Measurements from ENCODE around the gene PIGU. TPM values are rescaled to one million over a fixed set of nuclear protein-coding genes. Genes with fewer than 3 reads are reported as not detected.

PIGU gene
- total and polyA plus RNA-seq, 4 donors = 21.7 to 38.1 (median 29.6) TPM

- no peaks in the 10 kb centered on the region for H3K9me3 ChIP-seq (ENCODE audit: control insufficient read depth, insufficient read depth, low read length)
- DNase-seq (ENCODE audit: low read depth in 4 of 6, low spot score in 6 of 6) = peak in 3 of 6 donors; percentile 9 to 68 (median 55)
- WGBS (ENCODE audit: insufficient coverage) = 13% methylated on average over 20 of the region's 22 CpGs
- H3K27me3 ChIP-seq (ENCODE audit: control insufficient read depth, insufficient read depth, low read length) = no peaks in the 10 kb centered on the region
- H3K4me3 ChIP-seq (ENCODE audit: low read depth, low read length) = peak overlapping the region; percentile 73
- peak overlapping the region; percentile 71 for H3K27ac ChIP-seq (ENCODE audit: low read depth, low read length)
- peaks cover 37% of the 10 kb centered on the region for H3K4me1 ChIP-seq (ENCODE audit: control insufficient read depth, insufficient read depth, low read length)
- H3K36me3 ChIP-seq (ENCODE audit: control insufficient read depth, insufficient read depth, low read length) = peaks cover 17% of the 10 kb centered on the region
Measured at GRCh38 chr20:34708621-34709043, 31.7 kb upstream of the PIGU start.

GRCh38 chr20:34706912-34707784, 30.3 kb upstream of the PIGU start:
- Histone ChIP-seq H3K4me3 (ENCODE audit: low read depth, low read length) (no peak overlapping the region), H3K9me3 (ENCODE audit: control insufficient read depth, insufficient read depth, low read length) (no peaks in the 10 kb centered on the region), H3K4me1 (ENCODE audit: control insufficient read depth, insufficient read depth, low read length) (peaks cover 41% of the 10 kb centered on the region), H3K27ac (ENCODE audit: low read depth, low read length) (no peak overlapping the region), H3K27me3 (ENCODE audit: control insufficient read depth, insufficient read depth, low read length) (no peaks in the 10 kb centered on the region), H3K36me3 (ENCODE audit: control insufficient read depth, insufficient read depth, low read length) (peaks cover 13% of the 10 kb centered on the region)
- 57% methylated on average over 1 of the region's 3 CpGs for WGBS (ENCODE audit: insufficient coverage)
- no peak for DNase-seq (ENCODE audit: low read depth in 4 of 6, low spot score in 6 of 6)

- WGBS (ENCODE audit: insufficient coverage) = no CpG with 5 or more reads among the region's 1 CpG
- no peak for DNase-seq (ENCODE audit: low read depth in 4 of 6, low spot score in 6 of 6)
- H3K27me3 ChIP-seq (ENCODE audit: control insufficient read depth, insufficient read depth, low read length) = no peaks in the 10 kb centered on the region
- no peaks in the 10 kb centered on the region for H3K9me3 ChIP-seq (ENCODE audit: control insufficient read depth, insufficient read depth, low read length)
- peaks cover 7% of the 10 kb centered on the region for H3K36me3 ChIP-seq (ENCODE audit: control insufficient read depth, insufficient read depth, low read length)
- no peak overlapping the region for H3K4me3 ChIP-seq (ENCODE audit: low read depth, low read length)
- H3K27ac ChIP-seq (ENCODE audit: low read depth, low read length) = no peak overlapping the region
- H3K4me1 ChIP-seq (ENCODE audit: control insufficient read depth, insufficient read depth, low read length) = peaks cover 41% of the 10 kb centered on the region
Measured at GRCh38 chr20:34706302-34706875, 29.5 kb upstream of the PIGU start.

GRCh38 chr20:34705397-34706301, 28.8 kb upstream of the PIGU start:
- peaks cover 39% of the 10 kb centered on the region for H3K4me1 ChIP-seq (ENCODE audit: control insufficient read depth, insufficient read depth, low read length)
- peak overlapping the region; percentile 85 for H3K27ac ChIP-seq (ENCODE audit: low read depth, low read length)
- peaks cover 3% of the 10 kb centered on the region for H3K36me3 ChIP-seq (ENCODE audit: control insufficient read depth, insufficient read depth, low read length)
- H3K9me3 ChIP-seq (ENCODE audit: control insufficient read depth, insufficient read depth, low read length) = no peaks in the 10 kb centered on the region
- DNase-seq (ENCODE audit: low read depth in 4 of 6, low spot score in 6 of 6) = no peak
- no peaks in the 10 kb centered on the region for H3K27me3 ChIP-seq (ENCODE audit: control insufficient read depth, insufficient read depth, low read length)
- H3K4me3 ChIP-seq (ENCODE audit: low read depth, low read length) = peak overlapping the region; percentile 92
- WGBS (ENCODE audit: insufficient coverage) = 68% methylated on average over 3 of the region's 6 CpGs

- Histone ChIP-seq H3K4me1 (ENCODE audit: control insufficient read depth, insufficient read depth, low read length) (peaks cover 32% of the 10 kb centered on the region), H3K27me3 (ENCODE audit: control insufficient read depth, insufficient read depth, low read length) (no peaks in the 10 kb centered on the region), H3K36me3 (ENCODE audit: control insufficient read depth, insufficient read depth, low read length) (peaks cover 3% of the 10 kb centered on the region), H3K27ac (ENCODE audit: low read depth, low read length) (peak overlapping the region; percentile 85), H3K9me3 (ENCODE audit: control insufficient read depth, insufficient read depth, low read length) (no peaks in the 10 kb centered on the region), H3K4me3 (ENCODE audit: low read depth, low read length) (peak overlapping the region; percentile 92)
- WGBS (ENCODE audit: insufficient coverage) = 32% methylated on average over 3 of the region's 5 CpGs
- DNase-seq (ENCODE audit: low read depth in 4 of 6, low spot score in 6 of 6) = no peak
Measured at GRCh38 chr20:34705008-34705396, 28.1 kb upstream of the PIGU start.

DNA sequence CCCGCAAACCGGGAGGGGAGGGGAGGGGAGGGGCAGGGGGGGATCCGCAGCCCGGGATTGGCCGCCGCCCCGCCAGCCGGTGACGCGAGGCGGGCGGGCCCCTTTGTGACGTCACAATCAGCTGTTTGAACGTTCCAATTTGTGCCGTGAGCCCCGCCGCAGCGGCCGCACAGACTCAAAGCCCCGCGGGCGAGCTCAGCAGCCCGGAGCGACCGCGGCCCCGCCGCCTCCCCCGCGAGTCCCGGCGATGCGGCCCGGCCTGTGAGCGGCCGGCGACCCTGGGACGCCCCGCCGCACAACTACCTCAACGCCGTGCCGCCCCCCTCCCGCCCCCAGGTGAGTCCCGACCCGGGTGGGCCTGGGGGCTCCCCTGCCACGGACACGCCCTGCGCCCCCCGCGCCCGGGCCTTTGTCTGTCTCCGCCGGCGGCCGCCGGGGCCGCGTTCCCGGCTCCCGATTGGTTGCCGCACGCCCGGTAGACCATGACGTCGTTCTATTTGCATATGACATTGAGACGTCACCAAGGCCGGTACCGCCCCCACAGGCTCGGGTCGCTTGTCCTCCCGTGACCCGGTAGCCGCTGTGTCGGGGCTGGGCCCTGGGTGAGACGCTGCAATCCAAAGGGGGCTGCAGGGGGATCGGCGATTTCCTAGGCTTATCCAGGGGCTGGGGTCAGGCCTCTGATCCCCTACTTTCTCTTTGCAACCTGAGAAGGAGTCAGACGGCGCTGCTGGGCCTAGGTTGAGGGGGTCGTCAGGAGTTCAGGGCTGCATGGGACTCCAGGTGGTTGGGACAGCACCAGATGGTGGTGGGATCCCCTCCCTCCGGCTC, 27.5 kb upstream of the PIGU start, which contains the start of gene TP53INP2:
Gene TP53INP2, plus strand, starts transcription at position 168 of the 831 bp plus-strand sequence. CDS start 4,396 bp downstream, outside the sequence.
- Histone ChIP-seq H3K27me3 (ENCODE audit: control insufficient read depth, insufficient read depth, low read length) (no peaks in the 10 kb centered on the region), H3K4me3 (ENCODE audit: low read depth, low read length) (peak within 1 kb of the TSS; percentile 92), H3K4me1 (ENCODE audit: control insufficient read depth, insufficient read depth, low read length) (peaks cover 29% of the 10 kb centered on the region), H3K36me3 (ENCODE audit: control insufficient read depth, insufficient read depth, low read length) (peaks cover 3% of the 10 kb centered on the region), H3K27ac (ENCODE audit: low read depth, low read length) (peak within 1 kb of the TSS; percentile 90), H3K9me3 (ENCODE audit: control insufficient read depth, insufficient read depth, low read length) (no peaks in the 10 kb centered on the region)
- 0% methylated on average over 77 of the region's 82 CpGs for WGBS (ENCODE audit: insufficient coverage)
- peak in 5 of 6 donors; percentile 63 to 97 (median 87) for DNase-seq (ENCODE audit: low read depth in 4 of 6, low spot score in 6 of 6)

GRCh38 chr20:34703424-34704176, 26.7 kb upstream of the PIGU start:
- Histone ChIP-seq H3K4me1 (ENCODE audit: control insufficient read depth, insufficient read depth, low read length) (peaks cover 23% of the 10 kb centered on the region), H3K36me3 (ENCODE audit: control insufficient read depth, insufficient read depth, low read length) (peaks cover 3% of the 10 kb centered on the region), H3K4me3 (ENCODE audit: low read depth, low read length) (peak overlapping the region; percentile 92), H3K9me3 (ENCODE audit: control insufficient read depth, insufficient read depth, low read length) (no peaks in the 10 kb centered on the region), H3K27ac (ENCODE audit: low read depth, low read length) (peak overlapping the region; percentile 90), H3K27me3 (ENCODE audit: control insufficient read depth, insufficient read depth, low read length) (no peaks in the 10 kb centered on the region)
- WGBS (ENCODE audit: insufficient coverage) = 0% methylated on average over 16 of the region's 38 CpGs
- peak in 2 of 6 donors; percentile 24 to 52 for DNase-seq (ENCODE audit: low read depth in 4 of 6, low spot score in 6 of 6)

DNA sequence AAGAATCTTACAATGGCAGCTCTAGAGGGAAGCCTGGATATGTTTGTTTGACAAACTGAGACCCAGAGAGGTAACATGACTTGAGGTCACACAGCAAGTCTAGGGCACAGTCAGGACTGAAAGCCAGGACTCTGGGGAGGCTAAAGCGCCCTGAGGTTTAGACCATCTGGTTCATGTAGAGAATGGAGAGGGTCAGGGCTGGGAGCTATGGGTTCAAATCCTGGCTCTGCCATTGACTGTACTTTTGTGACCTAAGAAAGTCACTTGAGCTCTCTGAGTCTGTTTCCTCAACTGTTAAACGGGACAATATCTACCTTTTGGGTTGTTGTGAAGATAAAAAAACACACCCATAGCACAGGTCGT, 26.1 kb upstream of the PIGU start:
- peak overlapping the region; percentile 92 for H3K4me3 ChIP-seq (ENCODE audit: low read depth, low read length)
- no peaks in the 10 kb centered on the region for H3K27me3 ChIP-seq (ENCODE audit: control insufficient read depth, insufficient read depth, low read length)
- no peak overlapping the region for H3K27ac ChIP-seq (ENCODE audit: low read depth, low read length)
- WGBS (ENCODE audit: insufficient coverage) = 64% methylated on average over 1 of the region's 3 CpGs
- DNase-seq (ENCODE audit: low read depth in 4 of 6, low spot score in 6 of 6) = no peak
- H3K36me3 ChIP-seq (ENCODE audit: control insufficient read depth, insufficient read depth, low read length) = peaks cover 3% of the 10 kb centered on the region
- no peaks in the 10 kb centered on the region for H3K9me3 ChIP-seq (ENCODE audit: control insufficient read depth, insufficient read depth, low read length)
- peaks cover 20% of the 10 kb centered on the region for H3K4me1 ChIP-seq (ENCODE audit: control insufficient read depth, insufficient read depth, low read length)

Data from spinal cord (tissue), 10 donors.